Stimulated activated naive B cell treated with anti-CD40 and anti-IgM and Interleukin-4, amounts not matched to agents 10 μg/mL and 1 μg/mL and 100 μg/mL, for 72 hours (primary cell): ENCODE results near the gene TUBGCP2.

Source experiments
- ATAC-seq, 2 donors: fragments of 150-1000 bp; cut with Tn5 transposase; replicated peaks; 2 replicates each; pipeline ENCODE4 v1.10.0; 2021; ENCODE audit warnings: moderate library complexity in 1 of 2
- DNase-seq: peaks from one replicate; pipeline ENCODE4 v3.0.0; 2021
- H3K27ac Mint-ChIP-seq: one replicate; pipeline ENCODE4 v1.8.0; 2022; ENCODE audit warnings: mild to moderate bottlenecking, mixed read lengths
- H3K27me3 Mint-ChIP-seq, 2 donors: one replicate each; pipeline ENCODE4 v1.8.0; 2022; ENCODE audit warnings: mixed read lengths in 2 of 2
- H3K36me3 Mint-ChIP-seq, 2 donors: one replicate each; pipeline ENCODE4 v1.8.0; 2022; ENCODE audit warnings: mixed read lengths in 2 of 2, mild to moderate bottlenecking in 1 of 2
- H3K4me1 Mint-ChIP-seq, 2 donors: one replicate each; pipeline ENCODE4 v1.8.0; 2022; ENCODE audit warnings: mixed read lengths in 2 of 2, mild to moderate bottlenecking in 1 of 2
- H3K4me3 Mint-ChIP-seq, 2 donors: one replicate each; pipeline ENCODE4 v1.8.0; 2022; ENCODE audit warnings: mild to moderate bottlenecking in 2 of 2, mixed read lengths in 2 of 2, moderate library complexity in 1 of 2
- H3K9me3 Mint-ChIP-seq, 2 donors: one replicate each; pipeline ENCODE4 v1.8.0; 2022; ENCODE audit warnings: mixed read lengths in 2 of 2, mild to moderate bottlenecking in 1 of 2

TUBGCP2 gene

GRCh38 chr10:133258066-133258817 is 50.4 kb downstream of the TUBGCP2 start:
- no peaks in the 10 kb centered on the region for H3K9me3 Mint-ChIP-seq
- H3K27ac Mint-ChIP-seq = peak overlapping the region; percentile 59
- peaks cover 34 to 49% of the 10 kb centered on the region in 2 donors for H3K4me1 Mint-ChIP-seq
- H3K4me3 Mint-ChIP-seq = peak overlapping the region; percentile 59 to 67
- peak; percentile 14 to 18 for ATAC-seq
- H3K36me3 Mint-ChIP-seq = no peaks in the 10 kb centered on the region
- DNase-seq = peak; percentile 31
- no peaks in the 10 kb centered on the region for H3K27me3 Mint-ChIP-seq

GRCh38 chr10:133257489-133258065 is 51.1 kb downstream of the TUBGCP2 start:
- Mint-ChIP-seq H3K4me3 (peak overlapping the region; percentile 59 to 67), H3K27ac (peak overlapping the region; percentile 38), H3K9me3 (no peaks in the 10 kb centered on the region), H3K4me1 (peaks cover 34 to 44% of the 10 kb centered on the region in 2 donors), H3K36me3 (no peaks in the 10 kb centered on the region), H3K27me3 (no peaks in the 10 kb centered on the region)
- DNase-seq = no peak
- peak; percentile 6 for ATAC-seq

DNA sequence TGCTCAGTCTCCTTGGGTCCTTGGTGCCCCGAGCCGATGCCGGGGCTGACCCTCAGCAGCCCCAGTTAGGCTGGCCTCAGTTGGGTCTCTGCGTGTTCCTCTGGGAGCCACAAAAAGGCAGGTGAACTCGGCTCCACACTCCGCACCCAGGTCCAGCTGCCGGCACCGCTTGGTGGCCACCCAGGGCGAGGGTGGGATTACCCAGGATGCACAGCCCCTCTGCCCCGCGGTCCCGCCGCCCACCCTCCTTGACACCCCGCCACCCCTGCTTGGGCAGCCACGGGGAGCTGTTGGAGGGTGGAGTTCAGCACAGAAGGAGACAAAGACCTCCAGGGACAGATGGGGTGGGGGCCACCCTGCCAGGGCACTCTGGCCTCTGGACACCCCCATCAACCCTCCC is 53.3 kb downstream of the TUBGCP2 start:
- H3K27ac Mint-ChIP-seq = no peak overlapping the region
- peaks cover 25 to 31% of the 10 kb centered on the region in 2 donors for H3K4me1 Mint-ChIP-seq
- H3K9me3 Mint-ChIP-seq = no peaks in the 10 kb centered on the region
- ATAC-seq (no peak), DNase-seq (no peak)
- H3K36me3 Mint-ChIP-seq = no peaks in the 10 kb centered on the region
- H3K4me3 Mint-ChIP-seq = no peak overlapping the region
- H3K27me3 Mint-ChIP-seq = peaks cover 3 to 9% of the 10 kb centered on the region in 2 donors

GRCh38 chr10:133254421-133255120 is 54.1 kb downstream of the TUBGCP2 start:
- DNase-seq (no peak), ATAC-seq (no peak)
- no peak overlapping the region for H3K27ac Mint-ChIP-seq
- H3K9me3 Mint-ChIP-seq = no peaks in the 10 kb centered on the region
- no peaks in the 10 kb centered on the region for H3K36me3 Mint-ChIP-seq
- no peak overlapping the region for H3K4me3 Mint-ChIP-seq
- peaks cover 10 to 16% of the 10 kb centered on the region in 2 donors for H3K27me3 Mint-ChIP-seq
- H3K4me1 Mint-ChIP-seq = peaks cover 20 to 23% of the 10 kb centered on the region in 2 donors

- H3K4me1 Mint-ChIP-seq = peaks cover 13% of the 10 kb centered on the region in 2 donors
- no peak for ATAC-seq
Measured at GRCh38 chr10:133253361-133253955, 55.2 kb downstream of the TUBGCP2 start.

DNA sequence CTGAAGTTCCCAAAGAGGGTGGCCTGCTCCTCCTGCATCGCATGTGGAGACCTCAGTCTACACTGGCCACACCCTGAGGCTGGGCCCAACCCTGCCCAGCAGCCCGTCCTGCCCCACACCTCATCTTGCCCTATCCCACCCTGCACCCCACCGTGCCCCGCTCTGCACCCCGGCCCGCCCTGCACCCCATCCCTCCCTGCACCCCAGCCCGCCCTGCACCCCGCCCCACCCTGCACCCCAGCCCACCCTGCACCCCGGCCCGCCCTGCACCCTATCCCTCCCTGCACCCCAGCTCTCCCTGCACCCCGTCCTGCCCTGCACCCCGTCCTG is 56.5 kb downstream of the TUBGCP2 start:
- Mint-ChIP-seq H3K9me3 (no peaks in the 10 kb centered on the region), H3K27ac (no peak overlapping the region), H3K36me3 (no peaks in the 10 kb centered on the region), H3K4me1 (peaks cover 3 to 4% of the 10 kb centered on the region in 2 donors), H3K27me3 (peaks cover 18 to 21% of the 10 kb centered on the region in 2 donors), H3K4me3 (no peak overlapping the region)
- ATAC-seq (no peak), DNase-seq (no peak)

More at GRCh38 chr10:133253361-133253955, 55.2 kb downstream of the TUBGCP2 start:
- Mint-ChIP-seq H3K4me3 (no peak overlapping the region), H3K36me3 (no peaks in the 10 kb centered on the region), H3K9me3 (no peaks in the 10 kb centered on the region), H3K27ac (no peak overlapping the region), H3K27me3 (peaks cover 16 to 17% of the 10 kb centered on the region in 2 donors)
- no peak for DNase-seq

DNA sequence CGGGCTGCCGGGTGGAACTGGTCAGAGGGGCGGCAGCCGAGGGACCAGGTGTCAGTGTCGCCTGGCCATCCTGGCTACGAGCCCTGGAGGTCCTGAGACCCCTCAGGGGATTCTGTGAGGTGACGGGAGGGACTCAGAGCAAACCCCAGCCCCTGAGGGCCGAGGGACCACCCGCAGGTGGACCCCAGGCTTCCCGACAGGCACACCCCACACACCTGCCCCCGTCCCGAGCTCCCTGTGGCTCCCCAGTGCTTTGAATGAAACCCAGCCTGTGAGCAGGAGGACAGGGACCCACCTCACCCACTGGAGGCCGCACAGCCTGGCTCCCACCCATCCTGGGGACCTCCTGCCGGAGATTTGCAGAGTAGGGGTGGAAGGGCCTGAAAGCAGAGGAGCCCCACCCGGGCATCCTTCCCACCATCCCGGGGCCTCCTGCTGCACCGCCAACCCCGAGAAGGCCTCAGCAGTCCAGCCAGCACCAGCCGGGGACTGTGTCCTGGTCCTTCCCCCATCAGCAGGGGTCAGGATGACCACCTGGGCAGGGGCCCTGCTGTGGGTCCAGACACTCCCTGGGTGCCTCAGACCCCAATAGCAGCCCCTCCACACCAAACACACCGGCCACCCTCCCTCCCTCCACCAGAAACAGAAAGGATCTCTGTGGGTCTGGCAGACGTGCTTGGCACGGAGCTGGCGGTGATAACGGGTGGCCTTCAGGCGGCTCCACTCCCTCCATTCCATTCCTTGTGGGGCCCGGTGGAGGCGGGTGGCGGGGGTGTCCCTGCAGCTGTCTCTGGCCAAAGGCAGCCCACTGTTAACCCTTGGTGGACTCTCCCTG is 57.1 kb downstream of the TUBGCP2 start:
- DNase-seq = no peak
- H3K27me3 Mint-ChIP-seq = peaks cover 21 to 24% of the 10 kb centered on the region in 2 donors
- ATAC-seq = no peak

DNA sequence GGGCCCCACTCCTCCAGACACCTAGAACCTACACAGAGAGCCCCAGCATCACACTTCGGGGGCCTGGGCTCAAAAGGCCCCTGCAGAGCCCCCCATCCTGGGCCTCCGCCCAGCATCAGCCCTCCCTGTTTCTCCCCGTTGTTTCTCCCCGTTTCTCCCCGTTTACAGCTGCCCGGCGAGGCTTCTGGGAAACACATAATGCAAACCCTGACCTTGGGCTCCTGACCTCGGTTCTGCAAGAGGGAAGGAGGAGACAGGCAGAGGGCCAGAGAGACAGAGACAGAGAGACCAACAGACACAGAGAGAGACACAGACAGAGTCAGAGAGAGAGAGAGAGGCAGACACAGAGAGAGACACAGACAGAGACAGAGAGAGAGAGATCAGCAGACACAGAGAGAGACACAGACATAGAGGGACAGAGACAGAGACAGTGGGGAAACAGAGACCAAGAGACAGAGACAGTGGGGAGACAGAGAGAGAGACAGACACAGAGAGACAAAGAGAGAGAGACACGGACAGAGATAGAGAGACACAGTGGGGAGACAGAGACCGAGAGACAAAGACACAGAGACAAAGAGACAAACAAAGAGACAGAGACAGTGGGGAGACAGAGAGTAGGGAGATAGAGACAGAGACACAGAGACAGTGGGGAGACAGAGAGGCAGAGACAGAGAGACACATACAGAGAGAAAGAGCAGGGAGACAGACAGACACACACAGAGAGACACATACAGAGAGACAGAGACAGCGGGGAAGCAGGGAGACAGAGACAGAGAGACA is 58.5 kb downstream of the TUBGCP2 start:
- Mint-ChIP-seq H3K27me3 (peaks cover 21 to 24% of the 10 kb centered on the region in 2 donors), H3K36me3 (no peaks in the 10 kb centered on the region), H3K4me3 (no peak overlapping the region), H3K9me3 (no peaks in the 10 kb centered on the region), H3K27ac (peak overlapping the region; percentile 39), H3K4me1 (peaks cover 6 to 7% of the 10 kb centered on the region in 2 donors)
- no peak for ATAC-seq
- DNase-seq = no peak

More for the DNA sequence above, 57.1 kb downstream of the TUBGCP2 start:
- Mint-ChIP-seq H3K4me3 (no peak overlapping the region), H3K27ac (no peak overlapping the region), H3K36me3 (no peaks in the 10 kb centered on the region), H3K4me1 (peaks cover 6 to 7% of the 10 kb centered on the region in 2 donors), H3K9me3 (no peaks in the 10 kb centered on the region)

DNA sequence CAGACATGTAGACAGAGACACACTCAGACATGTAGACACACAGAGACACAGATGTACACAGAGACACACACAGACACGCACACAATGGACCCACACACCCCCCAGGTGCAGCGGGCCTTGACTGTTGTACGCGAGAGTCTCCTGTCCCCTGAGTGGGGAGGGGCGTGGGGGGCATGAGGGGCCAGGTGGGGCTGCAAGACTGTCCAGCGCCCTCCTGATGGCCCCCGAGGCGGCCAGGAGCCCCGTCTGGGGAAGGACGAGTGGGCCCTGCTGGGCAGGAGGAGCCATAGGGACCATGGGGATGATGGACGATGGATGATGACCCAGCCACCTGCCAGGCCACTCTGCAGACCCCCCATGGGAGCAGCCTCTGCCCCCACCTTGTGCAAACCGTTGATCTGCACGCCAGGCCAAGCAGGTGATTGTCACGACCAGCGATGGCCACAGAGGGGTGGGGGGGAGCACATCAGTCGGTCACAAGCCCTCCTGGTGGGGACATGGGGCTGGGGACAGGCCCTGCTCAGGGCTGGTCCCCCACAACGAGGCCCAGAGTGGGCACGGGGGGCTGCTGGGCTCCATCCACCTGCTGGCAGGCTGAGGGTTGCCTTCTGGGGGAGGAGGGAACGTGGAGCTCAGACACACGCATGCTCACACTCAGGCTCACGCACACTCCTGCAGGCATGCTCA is 59.4 kb downstream of the TUBGCP2 start:
- Mint-ChIP-seq H3K9me3 (no peaks in the 10 kb centered on the region), H3K4me3 (no peak overlapping the region), H3K27ac (no peak overlapping the region), H3K4me1 (peaks cover 4 to 7% of the 10 kb centered on the region in 2 donors), H3K27me3 (peaks cover 21 to 24% of the 10 kb centered on the region in 2 donors), H3K36me3 (no peaks in the 10 kb centered on the region)
- DNase-seq = no peak
- peak in 1 of 2 donors; percentile 25 for ATAC-seq

DNA sequence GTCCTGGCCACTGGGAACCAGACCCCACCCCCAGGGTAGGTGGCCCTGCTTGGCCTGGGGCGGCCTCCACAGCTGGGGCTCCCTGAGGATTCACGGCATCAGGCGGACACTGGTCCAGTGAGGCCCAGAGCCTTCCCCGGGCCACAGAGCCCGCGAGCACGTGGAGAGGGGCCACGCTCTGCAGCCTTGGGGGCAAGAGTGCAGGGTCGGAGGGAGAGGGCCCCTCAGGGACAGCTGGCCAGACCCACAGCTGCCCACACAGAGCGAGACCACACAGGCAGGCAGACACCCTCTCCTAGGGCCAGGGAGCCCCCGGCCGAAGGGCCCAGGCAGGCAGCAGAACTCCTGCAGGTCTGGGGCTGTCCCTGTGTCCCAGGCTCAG is 60.3 kb downstream of the TUBGCP2 start:
- peaks cover 4 to 7% of the 10 kb centered on the region in 2 donors for H3K4me1 Mint-ChIP-seq
- no peaks in the 10 kb centered on the region for H3K36me3 Mint-ChIP-seq
- ATAC-seq (no peak), DNase-seq (no peak)
- H3K27ac Mint-ChIP-seq = no peak overlapping the region
- H3K4me3 Mint-ChIP-seq = no peak overlapping the region
- no peaks in the 10 kb centered on the region for H3K9me3 Mint-ChIP-seq
- H3K27me3 Mint-ChIP-seq = peaks cover 21 to 24% of the 10 kb centered on the region in 2 donors

GRCh38 chr10:133247681-133248333 is 60.9 kb downstream of the TUBGCP2 start:
- ATAC-seq = no peak
- H3K4me3 Mint-ChIP-seq = no peak overlapping the region

DNA sequence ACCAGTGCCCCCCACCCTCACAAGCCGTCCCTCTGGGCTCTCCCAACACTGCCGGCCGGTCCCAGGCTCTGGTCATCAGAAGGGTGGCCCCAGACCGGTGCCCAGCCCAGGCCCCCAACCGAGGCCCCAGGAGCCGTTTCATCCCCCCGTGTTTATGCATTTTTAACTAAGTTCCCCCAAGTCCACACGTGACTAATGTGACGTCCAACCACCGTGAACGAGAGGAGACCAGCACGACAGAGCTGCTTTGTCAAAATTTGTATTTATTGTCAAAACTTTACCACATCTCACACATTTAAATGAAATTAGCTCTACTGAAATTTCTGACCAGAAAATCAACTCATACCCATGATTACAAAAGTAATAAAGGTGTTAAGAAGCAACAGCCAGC is 62.4 kb downstream of the TUBGCP2 start:
- peaks cover 22 to 25% of the 10 kb centered on the region in 2 donors for H3K27me3 Mint-ChIP-seq

More at GRCh38 chr10:133247681-133248333, 60.9 kb downstream of the TUBGCP2 start:
- Mint-ChIP-seq H3K9me3 (no peaks in the 10 kb centered on the region), H3K36me3 (no peaks in the 10 kb centered on the region), H3K4me1 (peaks cover 8 to 12% of the 10 kb centered on the region in 2 donors), H3K27ac (no peak overlapping the region), H3K27me3 (peaks cover 24 to 25% of the 10 kb centered on the region in 2 donors)
- no peak for DNase-seq

More for the DNA sequence above, 62.4 kb downstream of the TUBGCP2 start:
- H3K4me1 Mint-ChIP-seq = peaks cover 19 to 27% of the 10 kb centered on the region in 2 donors
- no peaks in the 10 kb centered on the region for H3K36me3 Mint-ChIP-seq
- DNase-seq (no peak), ATAC-seq (no peak)
- H3K27ac Mint-ChIP-seq = no peak overlapping the region
- H3K9me3 Mint-ChIP-seq = no peaks in the 10 kb centered on the region
- H3K4me3 Mint-ChIP-seq = no peak overlapping the region
